ENCODE measurements around the gene ITPR3. TPM values are rescaled to one million over a fixed set of nuclear protein-coding genes. Genes with fewer than 3 reads are reported as not detected.
A peak's percentile ranks its signal among the peaks of the same experiment; 100 is the strongest.

Gene ITPR3
- total RNA-seq, 6 donors from 2014 or later, result 95.6 to 179 (median 137) TPM

DNA sequence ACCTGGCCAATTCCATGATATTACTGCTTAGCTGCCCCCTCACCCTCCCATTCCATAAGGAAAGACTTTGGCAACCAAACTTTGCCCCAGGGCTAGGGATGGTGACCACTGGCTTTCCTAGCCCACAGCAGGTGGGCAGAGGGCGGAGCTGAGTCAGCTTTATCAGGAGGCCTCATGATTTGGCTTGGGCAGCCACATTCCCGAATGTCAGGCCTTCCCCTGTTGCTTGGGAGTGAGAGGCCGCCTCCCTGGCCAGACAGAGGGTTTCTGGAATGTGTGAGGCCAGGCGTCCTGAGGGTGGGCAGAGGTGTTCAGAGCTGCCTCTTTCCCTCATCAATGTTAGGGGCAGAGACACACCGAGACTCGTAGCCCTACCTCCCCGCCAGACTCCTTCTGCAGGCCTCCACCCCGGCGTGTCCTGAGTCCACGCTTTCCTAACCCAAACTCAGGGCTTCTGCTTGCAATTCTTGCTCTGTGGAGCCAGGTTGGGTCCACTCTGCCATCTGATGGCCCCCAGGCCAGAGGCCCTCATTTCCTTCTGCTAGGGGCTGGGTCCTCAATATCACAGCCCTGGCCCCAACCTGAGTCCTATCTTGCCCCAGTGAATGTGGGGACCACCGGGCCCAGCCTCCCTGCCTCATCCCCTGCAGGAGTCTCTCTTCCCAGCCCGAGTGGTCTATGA is 71.1 kb downstream of the ITPR3 start:
- Histone ChIP-seq H3K4me3 (no peak overlapping the region), H3K27me3 (no peaks in the 10 kb centered on the region), H3K36me3 (peaks cover 10 to 92% (median 78%) of the 10 kb centered on the region in 4 donors), H3K4me1 (peaks cover 47 to 55% (median 50%) of the 10 kb centered on the region in 4 donors), H3K27ac (peak overlapping the region in 3 of 4 donors; percentile 38 to 61 (median 48)), H3K9me3 (no peaks in the 10 kb centered on the region)
- TF ChIP-seq POLR2AphosphoS5 (IDR thresholded peaks at IDR 0.05) (no peak), EP300 (IDR thresholded peaks at IDR 0.05) (no peak), POLR2A (IDR thresholded peaks at IDR 0.05) (no peak), CTCF (IDR thresholded peaks at IDR 0.05) (no peak)
- ATAC-seq (ENCODE audit: low FRiP score in 2 of 2) (peak in 1 of 2 donors; percentile 45), DNase-seq (peak in 1 of 2 donors; percentile 27)
- WGBS, 2 donors, result 78 to 85% methylated on average over 11 to 12 of the region's 12 CpGs

DNA sequence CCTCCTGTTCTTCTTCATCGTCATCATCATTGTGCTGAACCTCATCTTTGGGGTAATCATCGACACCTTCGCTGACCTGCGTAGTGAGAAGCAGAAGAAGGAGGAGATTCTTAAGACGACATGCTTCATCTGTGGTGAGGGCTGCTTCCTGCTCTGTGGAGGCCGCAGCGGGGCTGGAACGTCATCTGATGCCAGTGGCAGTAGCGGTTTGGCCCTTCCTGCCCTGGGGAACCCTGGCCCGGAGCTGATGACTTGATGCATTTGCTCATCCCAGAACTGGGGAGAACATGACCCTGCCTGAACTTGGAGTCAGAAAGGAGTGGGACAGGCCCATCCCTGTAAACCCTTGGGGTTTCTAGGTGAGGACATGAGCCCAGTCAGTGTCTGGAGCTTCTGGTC is 71.6 kb downstream of the ITPR3 start:
- Histone ChIP-seq H3K4me3 (no peak overlapping the region), H3K4me1 (peaks cover 51 to 56% (median 53%) of the 10 kb centered on the region in 4 donors), H3K27ac (peak overlapping the region in 3 of 4 donors; percentile 38 to 61 (median 48)), H3K27me3 (no peaks in the 10 kb centered on the region), H3K9me3 (no peaks in the 10 kb centered on the region), H3K36me3 (peaks cover 8 to 90% (median 73%) of the 10 kb centered on the region in 4 donors)
- no peak for ATAC-seq (ENCODE audit: low FRiP score in 2 of 2)
- WGBS, 2 donors, result 37 to 66% methylated on average over 8 to 10 of the region's 10 CpGs
- peak; percentile 57 to 58 for DNase-seq
- no peak for TF ChIP-seq POLR2A (IDR thresholded peaks at IDR 0.05)
- TF ChIP-seq CTCF (IDR thresholded peaks at IDR 0.05), result no peak
- TF ChIP-seq POLR2AphosphoS5 (IDR thresholded peaks at IDR 0.05), result peak in 1 of 2 donors; percentile 15
- TF ChIP-seq EP300 (IDR thresholded peaks at IDR 0.05), result no peak

GRCh38 chr6:33693186-33694105 is 72.3 kb downstream of the ITPR3 start:
- no peaks in the 10 kb centered on the region for H3K27me3 ChIP-seq
- H3K4me1 ChIP-seq, result peaks cover 51 to 56% (median 53%) of the 10 kb centered on the region in 4 donors
- TF ChIP-seq EP300 (IDR thresholded peaks at IDR 0.05) (no peak), CTCF (IDR thresholded peaks at IDR 0.05) (no peak), POLR2AphosphoS5 (IDR thresholded peaks at IDR 0.05) (no peak), POLR2A (IDR thresholded peaks at IDR 0.05) (no peak)
- peak overlapping the region in 3 of 4 donors; percentile 48 to 64 (median 61) for H3K27ac ChIP-seq
- 74 to 82% methylated on average over 27 to 28 of the region's 28 CpGs for whole genome bisulfite sequencing, 2 donors
- ATAC-seq (ENCODE audit: low FRiP score in 2 of 2), result no peak
- no peak overlapping the region for H3K4me3 ChIP-seq
- peak in 1 of 2 donors; percentile 45 for DNase-seq
- H3K36me3 ChIP-seq, result peaks cover 4 to 90% (median 72%) of the 10 kb centered on the region in 4 donors
- no peaks in the 10 kb centered on the region for H3K9me3 ChIP-seq

GRCh38 chr6:33694401-33694931 is 73.3 kb downstream of the ITPR3 start:
- Histone ChIP-seq H3K9me3 (no peaks in the 10 kb centered on the region), H3K27ac (peak overlapping the region; percentile 39 to 70 (median 59)), H3K36me3 (peaks cover 2 to 80% (median 68%) of the 10 kb centered on the region in 4 donors), H3K27me3 (no peaks in the 10 kb centered on the region), H3K4me1 (peaks cover 51 to 56% (median 53%) of the 10 kb centered on the region in 4 donors), H3K4me3 (no peak overlapping the region)
- no peak for TF ChIP-seq EP300 (IDR thresholded peaks at IDR 0.05)
- TF ChIP-seq POLR2AphosphoS5 (IDR thresholded peaks at IDR 0.05), result peak in 1 of 2 donors; percentile 49
- 28 to 35% methylated on average over 12 to 19 of the region's 19 CpGs for WGBS, 2 donors
- peak in 1 of 2 donors; percentile 33 for DNase-seq
- no peak for ATAC-seq (ENCODE audit: low FRiP score in 2 of 2)
